Activated CD8-positive, alpha-beta memory T cell treated with anti-CD3 and anti-CD28 coated beads for 36 hours (primary cell): Measurements from ENCODE around the gene ASB16. TPM values are rescaled to one million over a fixed set of nuclear protein-coding genes. Genes with fewer than 3 reads are reported as not detected.
"Not testable (repeated sequence)": the region's sequence is repeated elsewhere in the genome, so short reads cannot be mapped to it uniquely, and the experiment has no call there.

Experiments used
- CTCF ChIA-PET: fragments of 350-600 bp; sonication (Branson Sonifier 250); formaldehyde crosslinking; loops from one replicate; lab custom pipeline; 2021; ENCODE audit warnings: antibody characterized with exemption; lab: Charles Lee
- POLR2A ChIA-PET: fragments of 350-600 bp; sonication (Branson Sonifier 250); formaldehyde crosslinking; loops from one replicate; lab custom pipeline; 2021; ENCODE audit warnings: antibody characterized with exemption; lab: Charles Lee
- total RNA-seq, 2 experiments: library from RNA; stranded (reverse); gene quantifications; one replicate each; pipeline ENCODE4 v1.2.3, GENCODE V29; 2021

Gene ASB16, protein sequence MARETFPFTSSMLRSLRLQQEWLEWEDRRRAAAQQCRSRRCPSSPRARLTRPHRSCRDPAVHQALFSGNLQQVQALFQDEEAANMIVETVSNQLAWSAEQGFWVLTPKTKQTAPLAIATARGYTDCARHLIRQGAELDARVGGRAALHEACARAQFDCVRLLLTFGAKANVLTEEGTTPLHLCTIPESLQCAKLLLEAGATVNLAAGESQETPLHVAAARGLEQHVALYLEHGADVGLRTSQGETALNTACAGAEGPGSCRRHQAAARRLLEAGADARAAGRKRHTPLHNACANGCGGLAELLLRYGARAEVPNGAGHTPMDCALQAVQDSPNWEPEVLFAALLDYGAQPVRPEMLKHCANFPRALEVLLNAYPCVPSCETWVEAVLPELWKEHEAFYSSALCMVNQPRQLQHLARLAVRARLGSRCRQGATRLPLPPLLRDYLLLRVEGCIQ
- under 1 TPM; 0.15 to 0.23 TPM for total RNA-seq

- POLR2A ChIA-PET, result interaction anchor here (0.6 kb wide), 3 partner anchors 11 to 43 kb away, joined by 3 read pairs; no protein-coding TSS in a partner anchor
- CTCF ChIA-PET, result interaction anchor here (1.3 to 1.7 kb wide), 3 partner anchors 30 to 227 kb away, joined by 4 to 6 read pairs (median 5); no protein-coding TSS in a partner anchor
These were observed at the start of gene ASB16 for GRCh38 chr17:44170499-44171201. Gene ASB16 (plus strand): TSS chr17:44170704. CDS start chr17:44170790, 86 bp downstream.

DNA sequence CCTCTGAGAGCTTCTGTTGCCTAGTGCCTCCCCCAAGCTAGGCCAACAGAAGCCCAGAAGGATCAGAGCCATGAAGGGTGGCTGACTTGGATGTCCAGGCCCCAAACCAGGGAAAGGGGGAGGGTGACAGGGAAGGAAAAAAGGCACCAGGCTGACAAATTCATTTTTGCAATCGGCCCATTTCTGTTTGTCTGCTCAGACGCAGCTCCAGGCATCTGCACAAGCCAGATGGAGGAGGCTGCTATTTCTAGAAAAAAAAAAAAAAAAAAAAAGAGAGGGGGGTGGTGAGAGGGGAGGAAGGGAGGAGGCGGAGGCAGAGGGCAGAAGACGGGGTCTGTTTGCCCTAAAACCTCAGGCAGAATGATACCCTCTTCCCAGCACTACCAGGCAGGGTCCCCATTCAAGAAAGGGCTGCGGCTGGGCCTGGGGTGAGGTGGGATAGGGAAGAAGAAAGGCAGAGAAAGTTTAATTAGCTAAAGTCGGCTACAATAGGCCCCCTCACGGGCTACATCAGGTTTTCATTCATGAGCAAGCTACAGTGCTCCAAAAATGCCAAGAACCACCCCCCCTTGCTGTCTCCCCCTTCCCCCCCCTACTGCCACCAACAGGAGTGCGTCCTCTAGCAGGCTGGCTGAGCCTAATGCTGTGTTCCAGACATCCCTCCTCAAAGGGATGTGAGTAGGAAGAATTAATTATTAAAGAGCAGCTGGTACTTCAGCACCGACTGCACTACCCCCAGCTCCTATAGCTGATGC, 49.5 kb upstream of the ASB16 start:
- POLR2A ChIA-PET, result interaction anchor here (0.6 kb wide), 3 partner anchors 206 to 1186 kb away, joined by 3 to 9 read pairs (median 6); no protein-coding TSS in a partner anchor
- CTCF ChIA-PET, result interaction anchor here (0.6 to 1.7 kb wide), 4 partner anchors 70 to 1871 kb away, joined by 4 to 6 read pairs (median 4); no protein-coding TSS in a partner anchor

DNA sequence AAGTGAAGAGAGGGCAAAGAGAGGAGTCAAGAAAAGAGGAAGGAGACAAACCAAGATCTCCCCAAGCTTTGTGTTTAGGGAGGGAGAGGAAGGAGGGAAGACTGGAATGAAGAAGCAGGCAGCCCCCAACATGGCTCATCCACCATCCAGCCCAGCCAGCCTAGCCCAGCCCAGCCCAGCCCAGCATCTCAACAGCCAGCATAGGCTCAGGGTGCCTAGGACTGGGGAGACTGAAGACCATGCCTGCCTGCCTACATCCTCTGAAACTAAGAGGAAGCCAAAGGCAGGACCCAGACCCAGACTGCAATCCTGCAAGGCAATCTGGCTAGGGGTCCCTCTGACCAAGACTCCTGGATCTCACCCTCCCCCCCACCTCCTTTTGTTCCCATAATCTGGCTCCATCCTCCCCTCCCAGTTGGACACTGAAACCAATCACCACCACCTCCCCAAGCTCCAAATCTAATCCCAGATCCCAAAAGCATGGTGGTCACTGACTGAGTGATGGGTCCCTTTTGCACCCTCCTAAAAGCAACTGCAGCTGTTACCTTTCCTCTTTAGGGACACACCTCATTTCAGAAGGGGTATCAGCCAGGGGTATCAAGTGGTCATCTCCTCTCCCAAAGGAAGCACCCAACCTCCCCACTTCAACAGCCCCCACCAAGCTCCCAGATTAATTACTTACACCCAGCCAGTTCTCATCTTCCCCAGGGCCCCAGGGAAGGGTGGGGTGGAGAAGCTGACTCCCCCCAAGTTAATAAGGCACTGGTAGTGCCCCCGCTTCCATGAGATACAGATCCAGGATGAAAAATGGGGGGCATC, 48.3 kb upstream of the ASB16 start:
- CTCF ChIA-PET, result interaction anchor here (0.6 to 1.7 kb wide), 3 partner anchors 23 to 1026 kb away, joined by 3 to 4 read pairs (median 3); partner anchors contain the start of gene HEXIM1
- POLR2A ChIA-PET, result no interaction called here

DNA sequence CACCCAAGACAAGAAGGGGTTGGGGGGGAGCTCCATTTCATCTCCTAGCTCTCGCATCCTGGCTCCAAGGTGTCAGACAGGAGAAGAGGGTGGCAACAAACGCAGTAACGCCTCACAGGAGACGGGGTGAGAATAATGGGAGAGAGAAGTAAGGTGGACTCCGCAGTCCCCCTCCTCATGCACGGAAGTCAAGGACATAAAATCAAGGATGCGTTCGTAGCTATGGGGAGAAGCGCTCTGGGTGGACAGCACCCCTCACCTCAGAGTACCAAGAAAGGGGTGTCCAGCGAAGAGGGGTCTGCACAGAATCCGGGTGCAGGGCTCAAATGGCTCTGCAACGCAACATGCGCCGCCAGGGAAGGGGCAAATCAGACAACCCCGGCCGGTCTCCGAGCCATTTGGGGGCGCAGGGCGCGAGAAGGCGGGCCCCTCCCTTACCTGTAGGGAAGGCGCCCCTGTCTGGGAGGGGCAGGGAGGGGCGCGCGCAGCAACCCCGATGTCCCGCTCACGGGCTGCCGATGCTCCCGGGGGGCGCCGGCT, 47.6 kb upstream of the ASB16 start:
- ChIA-PET POLR2A (interaction anchor here (0.8 to 1.7 kb wide), 6 partner anchors 15 to 762 kb away, joined by 3 to 7 read pairs (median 4); partner anchors contain the start of genes HROB and TMUB2), CTCF (interaction anchor here (0.5 to 1.7 kb wide), 15 partner anchors 8 to 1026 kb away, joined by 3 to 9 read pairs (median 3); partner anchors contain the start of genes FZD2, HEXIM1, HROB and TMEM101)

DNA sequence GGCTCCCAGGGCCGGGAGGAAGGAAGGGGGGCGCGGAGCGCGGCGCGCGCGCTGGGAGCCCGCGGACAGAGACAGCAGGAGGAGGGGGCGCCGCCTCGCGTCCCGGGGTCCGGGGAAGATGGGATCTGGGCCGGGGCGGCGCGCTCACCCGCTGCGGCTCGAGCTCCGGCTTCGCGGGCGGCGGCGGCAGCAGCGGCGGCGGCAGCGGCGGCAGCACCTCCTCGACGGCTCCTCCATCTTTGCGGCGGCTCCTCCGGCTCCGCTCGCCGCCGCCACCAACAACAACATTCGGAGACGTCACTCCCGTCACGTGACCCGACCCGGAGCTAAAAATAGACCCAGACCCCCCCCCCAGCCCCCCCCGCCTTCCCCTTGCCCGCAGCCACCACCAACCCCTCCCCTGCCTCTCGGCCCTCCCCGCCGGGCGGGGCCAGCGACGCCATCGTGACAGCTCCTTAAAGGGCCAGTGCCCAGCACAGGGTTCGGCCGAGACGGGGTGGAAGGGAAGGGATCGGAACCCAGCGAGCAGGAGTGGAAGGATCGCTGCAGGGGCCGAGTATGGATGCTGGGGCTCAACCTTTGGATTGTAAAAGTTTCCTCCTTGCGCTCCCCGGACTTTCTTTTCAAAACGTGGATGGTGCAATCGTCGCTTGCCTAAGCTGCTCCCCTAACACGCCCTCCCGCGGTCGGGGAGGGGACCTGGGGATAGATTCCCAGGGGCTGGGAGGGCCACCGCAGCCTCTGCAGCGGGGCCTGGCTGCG, 47.0 kb upstream of the ASB16 start, which contains the start of gene HDAC5:
HDAC5 (minus strand) TSS at position 286 of the 762 bp plus-strand sequence. CDS start 6,126 bp downstream, outside the sequence.
- ChIA-PET POLR2A (interaction anchor here (0.6 to 1.7 kb wide), 8 partner anchors 15 to 763 kb away, joined by 3 to 7 read pairs (median 4); partner anchors contain the start of genes HROB, LSM12 and TMUB2), CTCF (interaction anchor here (0.5 to 1.6 kb wide), 15 partner anchors 8 to 434 kb away, joined by 3 to 9 read pairs (median 3); partner anchors contain the start of genes FZD2, HROB, TMEM101 and TMUB2)

DNA sequence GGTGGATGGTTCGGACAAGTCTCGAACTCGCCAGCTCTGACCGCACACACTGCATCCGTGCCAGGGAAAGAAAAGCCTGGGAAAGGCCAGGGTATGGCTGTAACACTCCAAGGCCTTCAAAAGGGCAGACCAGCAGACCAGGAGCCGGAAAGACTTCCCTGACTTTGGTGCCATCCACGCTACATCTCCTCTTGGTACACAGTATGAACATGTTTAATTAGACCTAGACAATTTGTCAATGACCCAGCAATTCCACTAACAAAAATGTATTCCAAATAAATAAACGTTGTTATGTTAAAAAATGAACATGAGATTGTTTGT, 46.4 kb upstream of the ASB16 start:
- POLR2A ChIA-PET, result interaction anchor here (0.6 to 1.7 kb wide), 6 partner anchors 18 to 763 kb away, joined by 3 to 7 read pairs (median 4); partner anchors contain the start of genes HROB, LSM12 and TMUB2
- CTCF ChIA-PET, result interaction anchor here (1.0 to 1.6 kb wide), 8 partner anchors 9 to 119 kb away, joined by 3 to 9 read pairs (median 4); no protein-coding TSS in a partner anchor

DNA sequence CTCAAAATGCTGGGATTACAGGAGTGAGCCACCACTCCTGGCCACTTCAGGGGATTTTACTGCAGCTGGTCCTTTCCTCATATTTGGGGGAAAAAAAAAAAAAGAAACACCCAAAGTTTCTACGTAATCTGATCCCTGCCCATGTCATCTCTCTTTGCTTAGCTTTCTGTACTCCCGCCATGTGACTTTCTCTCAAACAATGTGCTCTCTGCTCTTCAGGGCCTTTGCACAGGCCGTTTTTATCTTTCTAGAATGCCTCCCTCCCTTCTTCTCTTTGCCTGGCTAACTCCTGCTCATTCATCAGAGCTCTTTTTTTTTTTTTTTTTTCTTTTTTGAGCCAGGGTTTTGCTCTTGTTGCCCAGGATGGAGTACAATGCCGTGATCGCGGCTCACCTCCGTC, 42.1 kb upstream of the ASB16 start:
- CTCF ChIA-PET, result no interaction called here
- POLR2A ChIA-PET, result interaction anchor here (0.6 kb wide), 1 partner anchor 105 kb away, joined by 5 read pairs; no protein-coding TSS in a partner anchor

GRCh38 chr17:44130693-44131349, 39.7 kb upstream of the ASB16 start:
- ChIA-PET POLR2A (no interaction called here), CTCF (no interaction called here)

GRCh38 chr17:44131372-44131771, 39.1 kb upstream of the ASB16 start:
- CTCF ChIA-PET, POLR2A ChIA-PET: not testable (repeated sequence)

DNA sequence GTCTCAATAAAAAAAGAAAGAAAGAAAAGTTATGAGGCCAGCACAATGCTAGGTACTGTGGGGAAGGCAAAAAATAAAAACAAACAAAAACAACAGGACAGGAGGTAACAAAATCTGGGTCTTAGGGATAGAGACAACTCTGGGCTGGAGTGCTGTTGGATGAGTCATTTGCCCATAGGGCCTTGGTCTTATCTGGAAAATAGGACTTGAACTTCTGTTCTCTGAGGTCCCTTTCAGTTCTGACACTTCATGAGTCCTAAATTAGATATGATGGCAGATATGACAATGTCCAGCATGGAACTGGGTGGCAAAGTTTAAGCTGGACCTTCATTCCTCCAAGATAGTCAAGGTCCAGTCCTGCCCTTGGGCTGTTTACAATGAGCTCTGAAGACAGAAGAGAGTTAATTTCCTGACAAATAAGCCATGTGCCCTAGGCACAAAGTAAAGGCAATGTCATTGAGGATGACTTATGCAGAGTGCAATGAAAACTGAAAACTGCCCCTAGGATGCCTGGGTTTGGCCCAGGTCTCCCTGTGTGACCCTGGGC, 38.2 kb upstream of the ASB16 start:
- ChIA-PET POLR2A (no interaction called here), CTCF (interaction anchor here (0.6 to 1.2 kb wide), 3 partner anchors 9 to 31 kb away, joined by 3 to 5 read pairs (median 3); partner anchors contain the start of gene HROB)

DNA sequence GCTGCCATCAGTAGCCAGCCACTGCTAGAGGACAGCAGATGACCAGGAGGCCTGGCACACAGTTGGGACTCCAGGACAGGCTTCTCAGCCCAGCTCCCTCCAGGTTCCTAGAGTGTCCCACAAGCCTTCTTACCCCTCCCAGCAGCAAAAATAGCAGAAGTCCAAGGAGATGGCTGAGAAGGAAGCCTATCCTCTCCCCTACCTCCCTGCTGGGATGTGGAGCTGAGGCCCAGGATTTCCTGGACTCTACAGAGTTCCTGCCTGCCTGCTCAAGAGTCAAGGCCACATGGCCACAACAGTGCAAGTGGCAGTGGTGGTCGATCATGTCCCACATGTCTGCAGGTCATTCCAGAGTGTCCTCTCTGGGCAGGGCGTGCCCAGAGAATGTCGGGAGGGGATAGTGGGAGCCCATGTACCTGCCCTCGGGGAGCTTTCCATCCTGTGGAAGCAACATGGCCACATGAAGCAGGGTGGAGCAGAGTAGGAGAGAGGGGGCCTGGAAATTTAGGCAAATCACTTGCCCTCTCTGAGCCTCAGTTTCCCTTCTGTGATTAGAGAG, 36.5 kb upstream of the ASB16 start:
- POLR2A ChIA-PET, result no interaction called here

GRCh38 chr17:44134752-44135568, 35.5 kb upstream of the ASB16 start:
- POLR2A ChIA-PET, result no interaction called here

More for the DNA sequence above, 36.5 kb upstream of the ASB16 start:
- CTCF ChIA-PET, result interaction anchor here (1.2 kb wide), 1 partner anchor 30 kb away, joined by 5 read pairs; no protein-coding TSS in a partner anchor

GRCh38 chr17:44137891-44138709, 32.4 kb upstream of the ASB16 start:
- POLR2A ChIA-PET, result interaction anchor here (0.5 to 1.3 kb wide), 3 partner anchors 15 to 119 kb away, joined by 3 to 4 read pairs (median 4); partner anchors contain the start of gene HDAC5
- CTCF ChIA-PET, result interaction anchor here (0.8 to 2.0 kb wide), 4 partner anchors 14 to 84 kb away, joined by 3 to 9 read pairs (median 4); partner anchors contain the start of gene HDAC5

More at GRCh38 chr17:44134752-44135568, 35.5 kb upstream of the ASB16 start:
- CTCF ChIA-PET, result interaction anchor here (0.7 kb wide), 1 partner anchor 33 kb away, joined by 3 read pairs; no protein-coding TSS in a partner anchor
